ENCODE results near the gene NPEPPS.
A peak's percentile ranks its signal among the peaks of the same experiment; 100 is the strongest.
"Not testable (repeated sequence)": the region's sequence is repeated elsewhere in the genome, so short reads cannot be mapped to it uniquely, and the experiment has no call there.

NPEPPS gene, protein sequence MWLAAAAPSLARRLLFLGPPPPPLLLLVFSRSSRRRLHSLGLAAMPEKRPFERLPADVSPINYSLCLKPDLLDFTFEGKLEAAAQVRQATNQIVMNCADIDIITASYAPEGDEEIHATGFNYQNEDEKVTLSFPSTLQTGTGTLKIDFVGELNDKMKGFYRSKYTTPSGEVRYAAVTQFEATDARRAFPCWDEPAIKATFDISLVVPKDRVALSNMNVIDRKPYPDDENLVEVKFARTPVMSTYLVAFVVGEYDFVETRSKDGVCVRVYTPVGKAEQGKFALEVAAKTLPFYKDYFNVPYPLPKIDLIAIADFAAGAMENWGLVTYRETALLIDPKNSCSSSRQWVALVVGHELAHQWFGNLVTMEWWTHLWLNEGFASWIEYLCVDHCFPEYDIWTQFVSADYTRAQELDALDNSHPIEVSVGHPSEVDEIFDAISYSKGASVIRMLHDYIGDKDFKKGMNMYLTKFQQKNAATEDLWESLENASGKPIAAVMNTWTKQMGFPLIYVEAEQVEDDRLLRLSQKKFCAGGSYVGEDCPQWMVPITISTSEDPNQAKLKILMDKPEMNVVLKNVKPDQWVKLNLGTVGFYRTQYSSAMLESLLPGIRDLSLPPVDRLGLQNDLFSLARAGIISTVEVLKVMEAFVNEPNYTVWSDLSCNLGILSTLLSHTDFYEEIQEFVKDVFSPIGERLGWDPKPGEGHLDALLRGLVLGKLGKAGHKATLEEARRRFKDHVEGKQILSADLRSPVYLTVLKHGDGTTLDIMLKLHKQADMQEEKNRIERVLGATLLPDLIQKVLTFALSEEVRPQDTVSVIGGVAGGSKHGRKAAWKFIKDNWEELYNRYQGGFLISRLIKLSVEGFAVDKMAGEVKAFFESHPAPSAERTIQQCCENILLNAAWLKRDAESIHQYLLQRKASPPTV
- total RNA-seq: 66.9 to 122 (median 88.1) reads per million in 9 experiments

DNA sequence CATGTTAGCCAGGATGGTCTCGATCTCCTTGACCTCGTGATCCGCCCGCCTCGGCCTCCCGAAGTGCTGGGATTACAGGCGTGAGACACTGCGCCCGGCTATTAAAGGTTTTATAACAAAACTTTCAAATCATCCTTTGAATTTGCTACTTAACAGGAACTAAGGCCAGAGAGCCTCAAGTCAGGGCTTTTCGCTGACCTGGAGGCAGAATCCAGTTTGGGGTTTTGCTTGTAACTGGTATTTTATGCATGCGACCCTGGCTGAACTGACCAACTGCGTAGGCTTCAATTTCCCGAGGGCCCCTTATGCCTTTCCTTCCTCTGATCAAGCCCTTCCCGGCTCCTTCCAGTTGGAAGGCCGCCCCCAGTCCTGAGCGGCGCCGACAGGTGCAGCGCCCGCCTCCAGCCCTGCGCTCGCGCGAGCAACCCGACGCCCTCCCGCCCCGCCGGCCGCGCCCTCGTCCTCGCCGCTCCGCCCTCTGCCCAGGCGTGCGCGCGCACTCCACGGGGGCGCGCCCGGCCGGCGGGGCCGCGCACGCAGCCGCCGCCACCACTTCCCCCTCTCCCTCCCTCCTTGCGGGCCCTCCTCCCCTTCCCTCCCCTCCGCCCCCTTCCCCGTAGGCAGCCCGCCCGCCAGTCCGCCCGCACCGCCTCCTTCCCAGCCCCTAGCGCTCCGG lies at the start of gene NPEPPS:
Gene NPEPPS (plus strand): TSS at position 552 of the 676 bp plus-strand sequence. CDS start 193 bp downstream, outside the sequence.
- H3K9me3 Mint-ChIP-seq; H3K27me3 Mint-ChIP-seq; H3K36me3 Mint-ChIP-seq (ENCODE audit: insufficient read depth): not testable (repeated sequence)
- DNase-seq: peak; percentile 74 to 79 (median 76)
- peak within 1 kb of the TSS; percentile 79 to 89 for H3K27ac Mint-ChIP-seq
- H3K4me3 Mint-ChIP-seq: peak within 1 kb of the TSS; percentile 87 to 89
- peak; percentile 82 for ATAC-seq (replicated peaks)
- H3K4me1 Mint-ChIP-seq (ENCODE audit: low read depth in 2 of 2): peaks cover 4 to 19% of the 10 kb centered on the region in 2 donors

DNA sequence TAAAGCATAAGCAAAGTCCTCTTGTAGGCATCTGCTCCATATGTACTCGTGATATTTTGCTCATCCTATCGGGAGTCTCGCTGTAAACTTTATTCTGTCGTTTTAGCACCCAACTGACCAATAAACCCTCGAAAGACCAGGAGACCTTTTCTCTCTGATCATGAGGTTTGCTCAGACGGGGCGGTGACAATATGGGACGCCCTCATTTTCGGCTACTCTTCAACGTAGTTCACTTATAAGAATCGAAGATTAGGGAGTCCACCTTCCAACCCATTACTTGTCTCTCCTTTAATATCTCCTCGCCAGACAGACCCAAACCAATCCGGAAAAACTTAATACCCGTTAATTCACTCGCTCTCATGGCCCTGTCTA lies 39.1 kb upstream of the NPEPPS start:
- not testable (repeated sequence) for H3K9me3 Mint-ChIP-seq; H3K27me3 Mint-ChIP-seq; H3K4me1 Mint-ChIP-seq (ENCODE audit: low read depth in 2 of 2); ATAC-seq (replicated peaks)
- peak in 1 of 3 experiments; percentile 3 for DNase-seq
- Mint-ChIP-seq H3K36me3 (ENCODE audit: insufficient read depth) (peaks cover 24% of the 10 kb centered on the region), H3K4me3 (peak overlapping the region; percentile 87 to 91), H3K27ac (peak overlapping the region; percentile 94 to 95)

DNA sequence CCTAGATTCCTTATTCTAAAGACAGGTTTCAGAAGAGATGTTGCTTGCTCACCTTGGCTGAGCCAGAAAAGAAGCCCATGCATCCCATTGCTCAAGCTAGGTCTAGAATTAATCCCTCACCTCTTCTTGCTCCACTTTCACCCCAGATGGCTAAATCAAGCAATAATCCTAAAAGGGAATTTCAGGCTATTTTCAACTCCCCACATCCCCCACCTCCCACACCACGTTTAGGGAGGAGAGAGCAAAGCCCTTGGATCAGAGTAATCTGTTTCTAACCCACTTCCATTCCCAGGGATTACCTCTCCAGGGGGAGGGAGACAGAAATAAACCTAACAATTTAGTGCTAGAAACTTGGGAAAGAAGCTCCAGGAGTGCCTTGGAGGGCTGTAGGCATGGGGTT lies 31.8 kb upstream of the NPEPPS start:
- ATAC-seq (replicated peaks); H3K36me3 Mint-ChIP-seq (ENCODE audit: insufficient read depth); H3K27ac Mint-ChIP-seq; DNase-seq; H3K4me3 Mint-ChIP-seq; H3K4me1 Mint-ChIP-seq (ENCODE audit: low read depth in 2 of 2); H3K27me3 Mint-ChIP-seq; H3K9me3 Mint-ChIP-seq: not testable (repeated sequence)

DNA sequence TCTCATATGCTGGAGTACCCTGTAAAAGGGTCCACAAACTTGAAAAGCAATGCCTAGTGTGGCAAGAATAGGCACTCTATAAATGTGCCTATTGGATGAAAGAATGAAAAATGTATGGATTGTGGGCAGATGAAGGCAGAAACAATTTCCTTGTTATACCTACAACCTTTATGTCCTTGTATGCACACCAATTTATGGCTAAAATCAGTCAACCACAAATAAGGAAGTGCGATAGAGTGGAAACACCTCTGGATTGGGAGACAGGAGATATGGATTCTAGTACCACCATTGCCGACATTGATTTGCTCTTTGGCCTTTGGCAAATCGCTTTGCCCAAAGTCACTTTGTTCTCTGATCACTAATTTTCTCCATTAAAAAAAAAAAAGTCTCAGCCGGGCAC lies 31.4 kb upstream of the NPEPPS start:
- DNase-seq; H3K9me3 Mint-ChIP-seq; H3K4me1 Mint-ChIP-seq (ENCODE audit: low read depth in 2 of 2); ATAC-seq (replicated peaks); H3K27me3 Mint-ChIP-seq; H3K4me3 Mint-ChIP-seq; H3K27ac Mint-ChIP-seq; H3K36me3 Mint-ChIP-seq (ENCODE audit: insufficient read depth): not testable (repeated sequence)

DNA sequence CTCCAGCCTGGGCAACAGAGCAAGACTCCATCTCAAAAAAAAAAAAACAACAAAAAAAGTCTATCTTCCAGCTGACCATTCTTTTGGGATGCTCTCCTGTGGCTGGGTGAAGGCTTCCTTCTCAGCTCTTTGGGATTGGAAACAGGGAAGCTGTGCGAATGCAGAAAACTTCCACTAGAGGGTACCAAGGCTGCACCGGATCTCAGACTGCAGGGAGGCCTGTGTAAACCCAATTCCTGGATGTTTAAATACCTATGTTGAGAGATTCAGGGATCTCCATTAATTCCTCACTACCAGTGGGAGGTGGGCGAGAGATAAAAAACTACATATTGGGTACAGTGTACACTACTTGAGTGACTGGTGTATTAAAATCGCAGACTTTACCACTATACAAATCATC lies 30.3 kb upstream of the NPEPPS start:
- not testable (repeated sequence) for H3K27me3 Mint-ChIP-seq; DNase-seq; H3K36me3 Mint-ChIP-seq (ENCODE audit: insufficient read depth); ATAC-seq (replicated peaks); H3K4me1 Mint-ChIP-seq (ENCODE audit: low read depth in 2 of 2); H3K27ac Mint-ChIP-seq; H3K9me3 Mint-ChIP-seq; H3K4me3 Mint-ChIP-seq

DNA sequence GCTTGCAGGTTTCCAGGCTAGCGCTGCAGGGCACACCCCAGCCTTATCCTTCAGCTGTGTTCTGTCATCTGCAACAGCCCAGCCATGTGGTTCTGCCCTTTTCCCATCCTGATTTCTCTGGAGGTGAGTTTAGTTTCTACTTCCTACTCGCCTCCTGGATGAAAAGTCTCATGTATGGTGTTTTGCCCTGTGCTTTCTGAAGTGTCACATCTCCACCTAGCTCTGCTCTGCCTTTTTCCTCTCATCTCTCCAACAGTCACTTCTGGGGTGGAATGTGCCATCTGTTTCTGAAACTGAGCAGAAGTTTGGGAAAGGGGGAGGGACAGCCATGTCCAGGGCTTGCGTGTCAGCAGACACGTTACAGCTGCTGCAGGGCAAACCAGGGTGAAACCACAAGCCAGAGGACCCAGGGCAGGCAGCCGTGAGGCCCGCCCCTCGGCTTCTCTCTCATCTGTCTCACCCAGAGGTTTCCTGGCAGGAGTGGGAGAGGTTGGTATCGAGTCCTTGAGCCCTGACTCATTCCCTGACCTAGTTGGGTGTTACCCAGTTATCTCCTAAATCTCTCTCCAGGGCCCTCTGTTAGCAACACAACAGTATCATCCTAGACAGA lies 28.7 kb upstream of the NPEPPS start:
- DNase-seq; H3K4me3 Mint-ChIP-seq; H3K4me1 Mint-ChIP-seq (ENCODE audit: low read depth in 2 of 2); H3K9me3 Mint-ChIP-seq; H3K27me3 Mint-ChIP-seq; H3K36me3 Mint-ChIP-seq (ENCODE audit: insufficient read depth): not testable (repeated sequence)
- H3K27ac Mint-ChIP-seq: peak overlapping the region in 1 of 2 donors; percentile 19
- ATAC-seq (replicated peaks): peak; percentile 92

DNA sequence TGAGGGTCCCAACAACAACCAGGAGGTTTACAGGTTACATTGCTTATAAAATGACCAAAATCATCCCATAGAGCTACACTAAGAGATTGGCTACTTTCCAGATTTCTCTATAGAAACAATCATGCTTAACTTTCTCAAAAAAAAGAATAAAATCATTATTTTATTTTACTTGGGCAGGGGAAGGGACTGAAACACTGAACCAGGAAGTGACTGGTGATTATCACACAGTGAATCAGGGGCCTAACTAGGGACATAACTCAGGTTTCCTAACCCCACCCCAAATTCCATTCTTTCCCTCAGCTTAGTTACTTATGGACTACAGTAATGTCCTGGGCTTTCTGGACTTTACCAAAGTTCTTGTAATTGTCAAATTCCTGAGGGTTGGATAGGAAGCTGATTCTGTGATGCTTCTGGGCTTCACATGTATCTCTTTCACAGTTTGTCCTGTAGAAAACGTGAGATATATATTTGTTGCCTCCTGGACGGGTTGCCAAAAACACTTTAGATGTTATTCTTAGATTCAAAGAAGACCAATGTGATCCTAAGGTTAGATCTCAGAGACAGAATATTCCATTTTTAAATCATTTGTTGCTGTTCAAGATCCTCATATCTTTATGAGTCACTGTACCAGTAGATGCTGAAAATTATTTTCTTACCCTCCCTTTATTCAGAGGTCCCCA lies 28.0 kb upstream of the NPEPPS start:
- H3K27ac Mint-ChIP-seq; H3K36me3 Mint-ChIP-seq (ENCODE audit: insufficient read depth); H3K4me1 Mint-ChIP-seq (ENCODE audit: low read depth in 2 of 2); H3K4me3 Mint-ChIP-seq; H3K9me3 Mint-ChIP-seq; DNase-seq; H3K27me3 Mint-ChIP-seq: not testable (repeated sequence)
- peak; percentile 17 for ATAC-seq (replicated peaks)

DNA sequence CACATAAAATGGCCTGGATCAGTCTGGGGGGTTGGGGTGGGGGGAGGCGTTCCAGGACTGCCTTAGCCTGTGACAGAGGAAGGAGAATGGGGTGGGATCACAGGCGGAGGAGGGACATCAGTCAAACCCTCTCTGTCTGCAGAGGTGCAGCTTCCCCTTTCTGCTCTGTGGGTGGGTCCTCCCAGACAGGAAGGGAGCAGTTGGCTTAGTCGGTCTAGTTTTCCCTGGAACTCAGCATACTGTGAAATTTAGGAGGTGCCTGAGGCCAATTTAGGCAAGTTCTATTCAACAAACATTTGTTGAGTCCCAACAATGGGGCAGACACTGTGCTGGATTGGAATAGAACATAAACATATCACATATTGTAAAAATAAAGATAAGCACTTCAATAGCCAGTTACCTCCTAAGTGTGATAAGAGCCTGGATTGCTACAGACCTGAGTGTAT lies 19.2 kb upstream of the NPEPPS start:
- H3K27me3 Mint-ChIP-seq; H3K36me3 Mint-ChIP-seq (ENCODE audit: insufficient read depth); H3K9me3 Mint-ChIP-seq; H3K4me3 Mint-ChIP-seq; DNase-seq; H3K4me1 Mint-ChIP-seq (ENCODE audit: low read depth in 2 of 2); H3K27ac Mint-ChIP-seq; ATAC-seq (replicated peaks): not testable (repeated sequence)

DNA sequence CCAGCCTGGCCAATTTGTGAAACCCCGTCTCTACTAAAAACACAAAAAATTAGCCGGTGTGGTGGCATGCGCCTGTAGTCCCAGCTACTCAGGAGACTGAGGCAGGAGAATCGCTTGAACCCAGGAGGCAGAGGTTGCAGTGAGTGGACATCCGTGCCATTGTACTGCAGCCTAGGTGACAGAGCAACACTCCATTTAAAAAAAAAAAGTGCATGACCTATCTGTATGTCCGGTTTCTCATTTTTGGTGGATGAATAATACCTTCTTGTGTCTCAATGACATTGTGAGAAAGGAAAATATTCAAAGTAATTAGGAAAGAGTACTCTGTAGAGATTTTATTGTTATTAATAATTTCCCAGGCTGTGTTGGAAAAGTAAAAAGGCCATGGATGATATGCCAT lies 17.6 kb upstream of the NPEPPS start:
- not testable (repeated sequence) for H3K4me1 Mint-ChIP-seq (ENCODE audit: low read depth in 2 of 2); H3K4me3 Mint-ChIP-seq; H3K9me3 Mint-ChIP-seq; H3K27ac Mint-ChIP-seq; H3K27me3 Mint-ChIP-seq; DNase-seq; ATAC-seq (replicated peaks); H3K36me3 Mint-ChIP-seq (ENCODE audit: insufficient read depth)

DNA sequence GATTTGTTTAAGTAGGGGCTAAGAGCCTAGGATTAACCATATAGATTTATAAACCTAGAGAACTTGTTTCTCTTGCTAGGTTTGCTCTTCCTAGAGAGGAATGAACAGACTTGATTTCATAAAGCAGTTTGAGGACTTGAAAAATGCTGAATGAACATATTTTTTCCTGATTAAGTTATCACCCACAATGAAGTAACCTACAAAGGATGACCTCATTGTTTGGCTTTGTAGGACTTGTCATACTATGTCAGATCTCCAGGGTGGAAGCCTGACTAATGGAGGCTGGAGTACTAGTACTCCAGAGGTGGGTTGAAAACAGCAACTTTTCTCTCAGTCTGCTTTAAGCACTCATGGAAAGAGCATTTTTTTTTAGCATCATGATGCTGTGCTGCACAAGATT lies 12.0 kb upstream of the NPEPPS start:
- H3K27me3 Mint-ChIP-seq; H3K4me1 Mint-ChIP-seq (ENCODE audit: low read depth in 2 of 2); H3K27ac Mint-ChIP-seq; DNase-seq; H3K36me3 Mint-ChIP-seq (ENCODE audit: insufficient read depth); H3K4me3 Mint-ChIP-seq; ATAC-seq (replicated peaks); H3K9me3 Mint-ChIP-seq: not testable (repeated sequence)

DNA sequence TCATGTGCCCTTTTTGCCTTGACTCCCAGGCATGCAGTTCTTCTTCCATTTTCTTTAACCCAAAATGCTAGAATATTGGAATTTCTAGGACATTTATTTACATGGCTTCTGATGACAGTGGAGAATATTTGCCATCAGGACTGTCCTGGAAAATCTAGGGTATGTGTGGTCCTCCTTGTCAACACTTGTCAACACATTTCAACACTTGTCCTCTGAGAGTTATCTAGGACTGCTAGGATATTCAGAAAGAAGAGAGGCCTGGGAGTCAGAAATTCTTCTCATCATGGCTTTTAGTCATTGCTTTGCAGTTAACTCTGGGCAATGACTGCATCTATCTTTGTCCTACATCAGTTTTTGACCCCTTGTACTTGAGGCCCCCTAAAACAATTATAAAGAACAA lies 11.5 kb upstream of the NPEPPS start:
- not testable (repeated sequence) for ATAC-seq (replicated peaks); H3K4me3 Mint-ChIP-seq; H3K4me1 Mint-ChIP-seq (ENCODE audit: low read depth in 2 of 2); H3K9me3 Mint-ChIP-seq; H3K27me3 Mint-ChIP-seq; DNase-seq; H3K36me3 Mint-ChIP-seq (ENCODE audit: insufficient read depth); H3K27ac Mint-ChIP-seq

DNA sequence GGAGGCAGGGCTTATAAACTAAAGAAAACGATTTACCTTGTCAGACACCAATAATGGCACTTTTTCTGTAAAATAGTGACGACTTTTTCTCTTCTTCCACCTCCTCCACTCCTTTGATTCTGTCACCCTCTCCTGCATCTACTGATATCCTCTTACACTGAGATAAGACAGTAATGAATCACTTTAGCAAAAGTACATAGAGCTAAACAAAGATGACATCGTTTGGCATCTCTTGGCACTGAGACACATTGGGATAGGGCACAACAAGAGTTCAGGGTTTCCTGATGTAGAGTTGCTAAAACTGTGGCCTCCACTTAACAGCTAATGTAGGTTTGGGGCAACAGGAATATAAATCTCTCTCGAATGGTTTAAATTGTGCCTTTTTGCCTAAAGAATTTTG lies 10.6 kb upstream of the NPEPPS start:
- not testable (repeated sequence) for H3K27ac Mint-ChIP-seq; H3K27me3 Mint-ChIP-seq; H3K4me3 Mint-ChIP-seq; ATAC-seq (replicated peaks); H3K9me3 Mint-ChIP-seq; H3K4me1 Mint-ChIP-seq (ENCODE audit: low read depth in 2 of 2); DNase-seq; H3K36me3 Mint-ChIP-seq (ENCODE audit: insufficient read depth)

DNA sequence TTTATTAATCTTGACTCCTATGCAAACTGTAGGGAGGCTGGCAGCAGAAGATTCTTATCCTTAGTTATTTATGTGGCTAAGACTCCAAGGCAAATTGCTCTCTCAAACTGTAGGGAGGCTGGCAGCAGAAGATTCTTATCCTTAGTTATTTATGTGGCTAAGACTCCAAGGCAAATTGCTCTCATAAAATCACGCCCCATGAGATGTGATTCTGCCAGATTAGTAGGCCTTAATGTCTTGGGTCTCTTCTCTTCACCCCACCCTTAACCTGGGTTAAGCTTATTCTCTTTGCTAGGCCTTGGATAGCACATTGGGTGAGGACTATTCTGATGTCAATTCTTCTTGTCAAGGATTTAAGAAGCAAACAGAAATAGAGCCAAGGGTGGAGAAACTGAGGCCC lies 9.5 kb upstream of the NPEPPS start:
- H3K4me3 Mint-ChIP-seq; H3K27me3 Mint-ChIP-seq; H3K4me1 Mint-ChIP-seq (ENCODE audit: low read depth in 2 of 2); H3K27ac Mint-ChIP-seq; ATAC-seq (replicated peaks); H3K9me3 Mint-ChIP-seq; H3K36me3 Mint-ChIP-seq (ENCODE audit: insufficient read depth); DNase-seq: not testable (repeated sequence)
